HG03280 (cell line): ENCODE data around the gene SYT3.

Experiments
- ATAC-seq: cut with Tn5 transposase; IDR thresholded peaks from one replicate; pipeline ENCODE4 v1.9.1; 2021; ENCODE audit warnings: mild to moderate bottlenecking, moderate library complexity; ENCODE audit not compliant: unreplicated experiment

Gene SYT3, protein sequence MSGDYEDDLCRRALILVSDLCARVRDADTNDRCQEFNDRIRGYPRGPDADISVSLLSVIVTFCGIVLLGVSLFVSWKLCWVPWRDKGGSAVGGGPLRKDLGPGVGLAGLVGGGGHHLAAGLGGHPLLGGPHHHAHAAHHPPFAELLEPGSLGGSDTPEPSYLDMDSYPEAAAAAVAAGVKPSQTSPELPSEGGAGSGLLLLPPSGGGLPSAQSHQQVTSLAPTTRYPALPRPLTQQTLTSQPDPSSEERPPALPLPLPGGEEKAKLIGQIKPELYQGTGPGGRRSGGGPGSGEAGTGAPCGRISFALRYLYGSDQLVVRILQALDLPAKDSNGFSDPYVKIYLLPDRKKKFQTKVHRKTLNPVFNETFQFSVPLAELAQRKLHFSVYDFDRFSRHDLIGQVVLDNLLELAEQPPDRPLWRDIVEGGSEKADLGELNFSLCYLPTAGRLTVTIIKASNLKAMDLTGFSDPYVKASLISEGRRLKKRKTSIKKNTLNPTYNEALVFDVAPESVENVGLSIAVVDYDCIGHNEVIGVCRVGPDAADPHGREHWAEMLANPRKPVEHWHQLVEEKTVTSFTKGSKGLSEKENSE

DNA sequence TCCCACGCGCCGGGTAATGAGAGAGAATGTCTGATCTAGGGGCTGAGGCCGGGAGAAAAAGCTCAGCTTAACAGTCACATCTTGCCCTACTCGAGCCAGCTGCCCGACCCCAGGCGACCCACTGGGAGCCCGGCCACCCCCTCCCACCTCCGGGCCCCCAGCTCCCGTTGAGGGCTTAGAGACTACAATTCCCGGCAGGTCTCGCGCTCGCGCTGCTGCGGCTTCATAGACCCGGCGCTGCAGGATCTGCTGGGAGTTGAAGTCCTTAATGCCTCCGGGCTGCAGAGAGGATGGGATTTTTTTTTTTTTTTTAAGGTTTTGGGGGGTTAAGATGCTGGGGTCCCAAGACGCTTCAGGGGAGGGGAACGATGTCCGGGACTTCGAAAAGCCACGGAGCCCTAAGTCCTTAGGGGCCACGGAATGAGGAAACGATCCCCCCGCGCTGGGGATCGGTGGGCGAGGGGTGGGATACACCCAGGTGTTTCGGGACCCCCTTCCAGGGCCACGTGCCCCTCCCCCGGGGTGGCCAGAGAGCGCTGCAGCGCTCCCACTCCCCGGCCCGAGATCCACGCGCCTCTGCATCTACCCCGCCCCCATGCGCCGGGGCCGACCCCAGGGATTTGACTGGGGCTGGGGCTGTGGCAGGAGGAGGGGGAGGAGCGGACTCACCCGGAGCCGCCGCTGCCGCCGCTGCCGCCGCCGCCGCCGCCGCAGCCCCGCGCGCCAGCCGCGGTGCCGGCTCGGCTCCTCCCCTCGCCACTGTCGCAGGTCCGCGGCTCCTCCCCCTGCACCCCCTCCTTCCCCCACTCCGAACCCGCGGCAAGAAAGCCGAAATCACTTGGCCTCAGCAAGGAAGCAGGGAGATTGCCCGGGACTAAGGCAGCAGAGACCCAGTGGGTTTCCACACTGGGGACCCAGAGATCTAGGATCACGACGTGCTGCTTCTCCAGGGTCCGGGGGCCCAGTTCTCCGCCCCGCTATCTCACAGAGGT lies at the start of gene SYT3:
SYT3 (minus strand) TSS at position 761 of the 992 bp plus-strand sequence. CDS start 2,470 bp downstream, outside the sequence.
- no peak for ATAC-seq

DNA sequence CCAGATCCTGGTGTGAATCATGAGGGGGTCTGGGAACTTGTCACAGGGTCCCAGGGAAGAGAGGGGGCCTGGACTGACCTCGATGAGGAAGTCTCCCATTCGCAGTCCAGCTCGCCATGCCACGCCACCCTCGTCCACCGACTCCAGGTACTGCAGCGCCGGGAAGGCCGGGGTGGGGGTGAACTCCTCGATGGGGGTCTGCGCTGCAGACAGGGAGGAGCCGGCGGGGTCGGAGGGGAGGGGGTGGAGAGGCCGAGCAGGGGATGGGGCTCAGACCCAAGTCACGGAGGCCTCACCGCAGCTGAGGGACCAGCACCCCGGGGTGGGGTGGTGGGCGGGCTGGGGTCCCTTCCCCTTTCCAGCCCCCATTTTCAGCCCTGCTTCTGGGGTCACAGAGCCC lies 49.1 kb upstream of the SYT3 start:
- no peak for ATAC-seq

DNA sequence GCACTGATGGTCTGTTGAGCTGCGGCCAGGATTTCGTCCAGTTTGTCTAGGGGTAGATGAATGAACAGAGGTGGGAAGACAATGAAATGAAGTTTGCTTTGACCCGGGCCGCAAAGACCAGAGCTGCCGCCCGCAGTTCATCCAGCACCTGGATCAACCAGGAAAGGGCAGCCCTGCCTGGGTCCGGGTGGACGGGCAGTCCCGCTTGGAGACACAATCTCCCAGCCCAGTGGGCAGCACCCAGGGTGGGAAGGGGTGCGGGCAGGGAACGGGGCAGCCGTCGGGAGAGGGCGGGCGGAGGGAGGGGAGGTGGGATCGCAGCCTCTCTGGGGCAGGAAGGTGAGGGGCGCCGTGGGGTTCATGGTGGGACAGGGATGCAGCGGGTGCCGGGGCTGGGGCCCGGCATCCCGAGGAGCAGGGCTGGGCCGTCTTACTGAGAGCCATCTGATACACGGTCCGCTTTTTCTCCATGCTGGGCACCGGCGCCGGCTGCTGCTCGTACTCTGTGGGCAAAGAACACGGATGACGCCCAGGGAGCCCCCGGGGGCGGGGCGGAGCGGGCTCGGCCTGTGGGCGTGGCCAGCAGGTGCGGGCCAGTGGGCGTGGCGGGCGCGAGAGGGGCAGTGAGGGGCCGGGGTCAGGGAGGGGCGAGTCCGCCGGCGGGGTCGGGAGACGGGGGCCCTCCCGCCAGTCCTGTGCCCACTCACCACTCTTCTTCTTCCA lies 46.8 kb upstream of the SYT3 start:
- ATAC-seq, result no peak

DNA sequence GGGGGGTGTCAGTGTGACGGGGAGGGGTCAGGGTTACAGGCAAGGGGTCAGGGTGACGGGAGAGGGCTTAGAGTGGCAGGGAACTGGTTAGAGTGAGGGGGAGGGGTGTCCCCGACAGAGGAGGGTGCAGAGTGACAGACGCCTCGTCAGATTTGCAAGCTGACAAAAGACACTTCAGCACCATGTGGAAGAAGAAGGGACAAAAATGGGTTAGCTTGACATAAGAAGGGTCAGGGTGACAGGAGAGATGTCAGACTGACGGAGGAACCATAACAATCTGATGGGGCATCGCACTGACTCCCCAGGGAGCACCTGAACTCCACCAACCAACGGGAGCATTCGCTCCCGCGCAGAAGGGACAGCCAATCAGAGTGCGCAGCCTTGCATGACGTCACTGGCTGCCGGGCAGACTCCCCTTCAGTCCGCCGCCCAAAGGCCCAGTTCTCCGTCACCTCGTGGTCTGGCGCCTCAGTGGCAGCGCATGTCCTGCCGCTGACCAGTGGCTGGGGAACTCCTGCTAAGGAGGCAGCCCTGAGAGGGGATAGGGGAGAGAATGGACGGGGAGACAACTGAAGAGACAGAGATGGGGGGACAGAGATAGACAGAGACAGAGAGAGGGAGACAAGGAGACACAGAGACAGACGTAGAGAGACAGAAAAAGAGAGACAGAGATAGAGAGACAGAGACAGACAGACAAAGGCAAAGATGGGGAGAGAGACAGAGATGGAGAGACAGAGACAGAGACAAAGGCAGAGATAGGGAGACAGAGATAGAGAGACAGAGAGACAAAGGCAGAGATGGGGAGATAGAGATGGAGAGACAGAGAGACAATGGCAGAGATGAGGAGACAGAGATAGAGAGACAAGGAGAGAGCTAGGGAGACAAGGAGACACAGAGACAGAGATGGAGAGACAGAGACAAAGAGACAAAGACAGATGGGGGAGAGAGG lies 39.8 kb upstream of the SYT3 start:
- ATAC-seq, result peak; percentile 85

DNA sequence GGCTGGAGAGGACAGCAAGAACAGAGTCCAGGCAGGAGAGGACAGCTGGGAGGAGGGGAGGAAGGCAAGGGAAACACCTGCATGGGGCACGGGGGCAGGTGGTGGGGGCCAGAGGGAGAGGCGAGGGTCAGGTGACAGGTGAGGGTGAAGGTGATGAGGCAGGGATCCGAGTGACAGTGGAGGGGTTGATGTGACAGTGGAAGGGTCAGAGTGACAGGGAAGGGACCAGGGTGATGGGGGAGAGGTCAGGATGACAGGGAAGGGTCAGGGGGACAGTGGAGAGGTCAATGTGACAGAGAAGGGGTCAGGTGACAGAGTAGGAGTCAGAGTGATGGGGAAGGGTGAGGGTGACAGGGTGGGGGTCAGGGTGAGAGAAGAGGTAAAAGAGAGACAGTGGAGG lies 38.6 kb upstream of the SYT3 start:
- ATAC-seq, result no peak

DNA sequence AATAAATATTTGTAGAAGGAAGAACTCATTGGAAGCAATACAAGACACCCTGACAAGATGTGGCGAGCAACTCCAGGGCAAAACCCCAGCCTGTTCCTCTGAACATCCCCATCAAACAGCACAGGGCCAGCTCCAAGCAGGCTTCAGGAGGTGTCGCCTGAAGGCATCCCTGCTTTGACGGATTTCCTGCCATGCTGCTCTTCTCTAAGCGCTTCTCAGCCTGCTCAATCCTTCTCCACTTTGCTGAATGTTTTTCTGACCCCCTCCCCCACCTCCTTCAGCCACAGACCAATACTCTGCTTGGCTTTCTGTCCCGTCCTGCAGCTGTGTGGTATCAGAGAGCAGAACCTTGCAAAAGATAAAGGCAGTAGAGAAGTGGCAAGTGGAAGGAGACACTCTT lies 38.0 kb upstream of the SYT3 start:
- ATAC-seq, result no peak

DNA sequence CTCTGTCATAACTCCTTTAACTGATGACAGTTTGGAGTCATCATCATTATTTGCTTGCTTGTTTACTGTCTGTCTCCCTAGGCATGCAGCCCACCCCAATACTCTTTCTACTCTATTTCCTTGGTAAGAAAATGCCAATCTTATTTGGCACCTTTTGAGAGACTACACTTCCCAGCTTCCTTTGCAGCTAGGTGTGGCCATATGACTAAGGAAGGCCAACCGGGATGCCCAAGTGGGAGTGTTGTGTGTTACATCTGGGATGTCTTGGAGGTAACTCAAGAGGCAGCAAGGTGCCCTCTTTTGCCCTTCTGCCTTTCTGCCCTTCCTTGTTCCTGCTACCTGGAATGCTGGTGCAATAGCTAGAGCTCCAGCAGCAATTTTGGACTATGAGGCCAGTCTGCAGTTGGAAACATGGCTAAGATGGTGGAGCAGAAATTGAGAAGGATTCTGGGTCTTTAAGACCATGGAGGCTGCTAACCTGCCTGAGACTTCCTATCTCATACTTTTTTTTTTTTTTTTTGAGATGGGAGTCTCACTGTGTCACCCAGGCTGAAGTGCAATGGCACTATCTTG lies 37.0 kb upstream of the SYT3 start:
- ATAC-seq, result no peak

DNA sequence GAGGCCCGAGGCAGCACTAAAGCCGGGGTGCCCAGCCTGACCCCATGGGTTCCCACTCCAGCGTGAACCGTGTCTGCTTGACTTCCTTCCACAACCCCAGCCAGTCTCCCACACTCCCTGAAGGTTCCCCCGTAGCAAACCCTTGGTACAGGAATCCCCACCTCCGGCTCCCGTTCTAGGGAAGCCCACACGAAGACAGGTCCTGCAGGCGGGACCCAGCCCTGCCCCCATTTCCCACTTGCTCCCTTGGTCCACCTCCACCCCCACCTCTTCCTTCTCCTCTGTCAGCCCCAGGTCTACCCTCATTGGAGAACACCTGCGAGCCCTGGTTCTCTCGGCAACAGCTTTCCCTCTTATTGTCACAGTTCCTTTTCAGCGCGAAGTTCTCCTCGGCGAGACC lies 33.4 kb upstream of the SYT3 start:
- no peak for ATAC-seq

DNA sequence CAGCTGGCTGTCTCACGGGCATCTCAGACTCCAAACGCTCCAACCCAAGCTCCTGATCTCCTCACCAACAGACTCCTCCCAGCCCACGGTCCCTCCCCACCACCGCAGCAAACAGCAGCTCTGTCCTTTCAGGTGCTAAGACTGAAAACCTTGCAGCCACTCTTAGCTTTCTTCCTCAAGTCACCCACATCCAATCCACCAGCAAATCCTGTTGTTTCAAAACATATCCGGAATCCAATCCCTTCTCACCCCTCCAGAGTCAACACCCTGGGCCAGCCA lies 30.4 kb upstream of the SYT3 start:
- no peak for ATAC-seq

DNA sequence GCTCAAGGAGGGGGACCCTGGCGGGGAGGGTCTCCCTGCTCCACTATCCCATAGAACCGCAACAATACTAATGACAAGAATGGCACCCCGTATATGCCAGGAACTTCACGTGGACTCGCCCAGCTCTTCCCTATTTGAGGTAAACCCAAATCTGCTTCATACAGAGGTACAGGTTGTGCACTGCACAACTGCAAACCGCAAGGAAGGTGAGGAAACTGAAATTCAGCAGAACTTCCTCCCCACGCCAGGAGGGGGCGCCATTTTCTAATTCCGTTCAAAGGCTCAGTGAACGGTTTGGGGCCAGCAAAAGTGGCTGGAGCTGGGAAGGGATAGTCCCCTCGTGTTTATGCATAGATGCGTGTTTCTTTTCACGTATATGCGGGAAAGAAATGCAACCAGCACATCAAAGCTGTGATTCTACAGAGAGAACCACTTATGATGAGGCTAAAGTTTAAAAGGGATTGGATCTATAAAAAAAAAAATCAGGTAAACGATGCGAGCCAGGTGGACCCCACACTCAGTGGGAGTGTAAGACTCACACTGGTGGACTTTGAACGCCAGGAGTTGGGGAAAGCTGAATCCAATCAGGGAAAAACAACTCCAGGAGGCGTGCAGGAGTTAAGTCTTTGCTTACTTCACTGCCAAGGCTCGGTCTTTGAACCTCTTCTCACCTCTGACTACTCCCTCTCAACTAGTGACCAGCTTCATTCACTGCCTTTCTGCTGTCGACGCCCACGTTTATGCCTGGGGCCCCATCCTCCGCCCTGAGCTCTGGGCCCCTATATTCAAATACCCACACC lies 29.8 kb upstream of the SYT3 start:
- ATAC-seq, result no peak

DNA sequence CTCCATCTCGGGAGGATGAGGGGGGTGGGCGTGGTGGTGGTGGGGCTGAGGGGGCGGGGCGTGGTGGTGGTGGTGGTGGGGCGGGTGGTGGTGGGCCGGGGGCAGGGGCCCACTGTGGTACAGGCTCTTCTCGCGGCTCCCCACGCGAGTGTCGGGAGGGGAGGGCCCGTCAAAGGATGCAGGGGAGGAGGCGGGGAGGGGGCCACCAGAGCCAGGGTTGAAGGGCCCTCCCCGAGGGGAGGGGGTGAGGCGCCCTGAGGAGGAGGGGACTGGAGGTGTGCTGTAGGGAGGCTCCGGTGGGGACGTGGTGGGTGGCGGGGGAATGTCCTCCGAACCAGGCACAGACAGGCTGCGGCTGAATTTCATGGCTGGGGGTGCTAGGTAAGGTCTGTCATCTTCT lies 29.2 kb upstream of the SYT3 start:
- no peak for ATAC-seq

DNA sequence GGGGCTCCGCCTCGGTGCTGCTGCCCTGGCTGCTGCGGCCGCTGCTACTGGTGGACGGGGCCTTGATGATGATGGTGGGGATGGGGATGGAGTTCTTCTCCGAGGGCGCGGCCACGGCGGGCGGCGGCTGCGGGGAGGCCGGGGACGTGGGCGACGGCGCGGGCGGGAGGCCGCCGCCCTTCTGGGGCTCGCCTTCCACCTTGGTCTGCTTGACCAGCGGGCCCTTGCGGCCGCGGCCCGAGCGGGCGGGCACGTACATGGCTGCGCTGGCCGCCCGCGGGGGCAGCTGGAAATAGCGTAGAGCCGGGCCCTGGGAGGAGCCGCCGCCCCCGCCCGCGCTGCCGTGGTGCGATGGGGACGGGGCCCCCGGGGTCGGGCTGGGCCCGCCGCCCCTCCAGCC lies 28.7 kb upstream of the SYT3 start:
- no peak for ATAC-seq

DNA sequence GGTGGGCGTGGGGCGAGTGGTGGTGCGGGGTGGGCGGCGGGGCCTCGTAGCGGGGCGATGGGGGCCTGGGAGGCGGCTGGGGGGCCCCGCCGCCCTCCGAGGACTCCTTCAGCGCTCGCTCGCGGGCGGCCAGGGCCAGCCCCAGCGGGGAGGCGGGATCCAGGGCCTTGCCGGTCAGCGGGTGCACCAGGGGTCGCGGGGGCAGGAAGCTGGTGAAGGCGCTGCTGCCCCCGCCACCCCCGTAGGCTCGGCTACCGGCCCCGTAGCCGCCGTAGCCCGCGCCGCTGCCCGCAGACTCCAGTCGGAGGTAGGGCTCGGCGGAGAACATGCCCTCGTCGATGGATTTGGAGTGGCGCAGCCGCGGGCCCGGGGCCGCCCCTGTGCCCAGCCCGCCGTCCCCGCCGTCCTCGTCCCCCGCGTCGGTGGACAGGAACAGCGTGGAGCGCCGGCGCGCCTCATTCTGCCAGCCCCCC lies 28.1 kb upstream of the SYT3 start:
- ATAC-seq, result no peak

DNA sequence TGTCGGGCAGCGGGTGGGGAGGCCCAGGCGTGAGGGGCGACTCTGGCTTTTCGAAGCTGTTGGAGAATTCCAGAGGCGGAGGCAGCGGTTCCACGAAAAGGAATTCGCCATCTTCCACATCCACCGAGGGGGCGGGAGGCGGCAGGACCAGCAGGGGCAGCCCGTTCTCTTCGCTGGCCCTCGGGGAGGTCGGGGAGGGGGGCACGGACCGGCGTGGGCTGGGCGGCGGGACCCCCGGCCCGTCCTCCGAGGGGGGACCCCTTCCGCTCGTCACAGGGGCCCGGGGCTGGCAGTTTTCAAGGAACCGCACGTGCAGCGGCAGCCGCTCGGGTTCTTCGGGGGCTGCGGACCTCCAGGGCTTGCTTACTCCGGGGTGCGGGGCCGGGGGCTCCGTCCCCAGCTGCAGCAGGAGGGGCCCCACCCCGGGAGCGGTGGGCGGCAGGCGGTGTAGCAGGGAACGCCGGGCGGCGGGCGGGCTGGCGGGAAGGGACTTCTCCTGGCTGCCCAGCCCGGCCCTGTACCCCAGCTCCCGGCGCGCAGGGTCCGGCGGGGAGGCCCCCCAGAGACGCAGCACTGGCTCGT lies 27.6 kb upstream of the SYT3 start:
- no peak for ATAC-seq

DNA sequence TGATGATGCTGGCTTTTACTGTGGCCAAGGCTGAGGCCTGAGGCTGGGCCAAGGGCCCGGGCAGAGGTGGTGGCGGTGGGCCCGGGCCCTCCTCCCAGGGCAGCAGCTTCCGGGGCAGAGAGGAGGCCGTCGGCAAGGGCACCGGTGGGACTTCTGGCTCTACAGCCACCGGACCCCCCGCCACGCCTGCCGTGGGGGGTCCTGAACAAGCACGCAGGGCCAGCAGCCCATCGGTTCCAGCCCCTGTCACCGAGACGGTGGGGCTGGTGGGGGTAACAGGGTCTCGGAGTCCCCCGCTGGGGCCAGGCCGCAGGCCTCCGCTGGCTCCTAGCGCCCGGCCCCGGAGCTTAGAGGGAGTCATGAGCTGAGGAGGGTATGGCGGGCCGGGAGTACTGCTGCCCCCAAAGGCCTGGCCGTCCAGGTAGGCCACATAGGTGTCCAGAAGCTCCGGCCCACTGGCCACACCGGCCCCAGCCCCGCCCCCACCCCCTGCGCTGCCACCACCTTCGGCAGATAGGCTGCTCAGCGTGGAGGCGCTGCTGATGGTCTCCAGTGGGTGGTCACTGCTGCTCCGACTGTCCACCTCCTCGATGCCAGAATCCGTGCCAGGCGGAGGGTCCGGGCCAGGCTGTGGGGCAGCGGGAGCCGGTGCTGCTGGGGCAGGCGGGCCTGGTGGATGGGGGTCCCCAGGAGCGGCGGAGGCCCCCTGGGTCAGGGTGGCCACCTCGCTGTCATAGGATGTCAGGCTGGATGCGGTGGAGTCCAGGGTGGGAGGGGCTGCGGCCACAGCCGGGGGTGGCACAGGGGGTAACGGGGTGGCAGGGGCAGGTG lies 26.9 kb upstream of the SYT3 start:
- ATAC-seq, result no peak

DNA sequence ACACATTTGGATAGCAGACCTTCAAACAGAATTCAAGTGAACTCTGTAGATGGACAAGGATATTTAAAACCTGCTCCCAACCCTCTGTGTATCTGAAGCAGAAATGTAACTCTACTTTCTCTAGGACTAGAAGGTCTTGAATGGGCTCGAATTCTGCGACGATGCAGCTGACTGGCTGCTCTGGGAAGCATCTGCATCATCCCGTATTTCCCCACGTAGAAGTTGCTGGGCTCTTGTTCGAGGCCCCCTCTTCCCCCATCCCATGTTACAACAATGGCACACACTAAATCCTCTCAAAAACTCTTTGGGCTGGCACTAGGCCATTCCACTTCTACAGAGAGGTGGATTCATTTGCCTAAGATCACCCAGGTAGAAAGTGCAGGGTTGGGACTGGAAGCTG lies 24.5 kb upstream of the SYT3 start:
- no peak for ATAC-seq

DNA sequence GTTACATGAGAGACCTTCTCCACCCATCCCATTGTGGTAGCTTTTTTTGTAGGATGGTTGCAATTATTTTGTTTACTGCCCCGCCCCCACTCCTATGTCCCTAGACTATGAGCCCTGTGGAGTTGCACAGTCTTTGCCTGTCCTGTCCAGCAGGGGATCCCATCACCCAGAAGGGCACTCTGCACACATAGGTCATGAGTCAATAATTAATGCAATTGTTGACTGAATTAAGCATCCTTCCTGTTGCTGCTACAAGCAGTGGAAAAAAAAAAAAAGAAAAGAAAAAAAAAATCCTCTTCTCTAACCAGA lies 23.8 kb upstream of the SYT3 start:
- no peak for ATAC-seq
